ENCODE measurements around the gene LYPD6B.

- TF ChIP-seq CTCF (IDR thresholded peaks at IDR 0.05) (no peak), POLR2A (IDR thresholded peaks at IDR 0.05) (no peak)
Measured at GRCh38 chr2:149040451-149040850, 2.0 kb downstream of the LYPD6B start.

Measured in gastroesophageal sphincter (tissue), 3 donors.